Measurements from ENCODE around the gene DHRS2.
"Not testable (repeated sequence)": the region's sequence is repeated elsewhere in the genome, so short reads cannot be mapped to it uniquely, and the experiment has no call there.

Gene DHRS2

DNA sequence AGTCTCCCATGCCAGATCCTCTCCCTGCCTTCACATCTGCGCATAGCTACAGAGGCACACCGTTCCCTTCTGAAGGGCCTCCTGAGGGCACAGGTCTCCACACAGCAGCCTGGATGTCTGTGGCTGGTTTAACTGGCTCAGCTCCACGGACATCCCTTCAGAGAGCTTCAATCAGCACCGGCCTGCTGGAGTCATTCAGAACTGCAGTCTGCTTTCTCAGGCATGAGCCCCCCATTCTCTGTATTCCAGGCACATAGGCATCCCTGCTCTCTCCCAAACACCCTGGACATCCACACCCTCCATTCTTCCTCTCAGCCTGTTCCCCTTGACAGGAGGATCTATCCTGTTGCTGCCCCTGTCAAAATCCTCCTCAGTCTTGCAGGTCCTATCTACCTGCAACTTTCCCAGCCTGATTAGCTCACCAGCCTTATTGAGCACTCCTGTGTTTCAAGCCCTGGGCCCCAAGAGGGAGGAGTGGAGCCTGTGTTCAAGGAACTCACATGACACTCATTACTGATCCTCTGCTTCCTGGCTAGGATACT is 2.9 kb upstream of the DHRS2 start:
- DNase-seq (ENCODE audit: low read depth), result no peak

DNA sequence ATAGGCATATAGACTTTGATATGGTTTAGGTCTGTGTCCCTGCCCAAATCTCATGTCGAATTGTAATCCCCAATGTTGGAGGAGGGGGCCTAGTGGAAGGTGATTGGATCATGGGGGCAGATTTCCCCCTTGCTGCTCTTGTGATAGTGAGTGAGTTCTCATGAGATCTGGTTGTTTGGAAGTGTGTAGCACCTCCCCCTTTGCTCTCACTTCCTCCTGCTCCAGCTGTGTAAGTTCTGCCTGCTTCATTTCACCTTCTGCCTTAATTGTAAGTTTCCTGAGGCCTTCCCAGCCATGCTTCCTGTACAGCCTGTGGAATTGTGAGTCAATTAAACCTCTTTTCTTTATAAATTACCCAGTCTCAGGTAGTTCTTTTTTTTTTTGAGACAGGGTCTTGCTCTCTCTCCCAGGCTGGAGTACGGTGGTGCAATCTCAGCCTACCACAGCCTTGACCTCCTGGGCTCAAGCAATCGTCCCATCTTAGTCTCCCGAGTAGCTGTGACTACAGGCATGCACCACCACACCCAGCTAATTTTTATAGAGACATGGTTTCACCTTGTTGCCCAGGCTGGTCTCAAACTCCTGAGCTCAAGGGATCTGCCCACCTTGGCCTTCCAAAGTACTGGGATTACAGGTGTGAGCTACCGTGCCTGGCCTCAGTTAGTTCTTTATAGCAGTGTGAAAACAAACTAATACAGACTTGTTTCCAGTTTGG is 1.3 kb upstream of the DHRS2 start:
- DNase-seq (ENCODE audit: low read depth), result not testable (repeated sequence)

DNA sequence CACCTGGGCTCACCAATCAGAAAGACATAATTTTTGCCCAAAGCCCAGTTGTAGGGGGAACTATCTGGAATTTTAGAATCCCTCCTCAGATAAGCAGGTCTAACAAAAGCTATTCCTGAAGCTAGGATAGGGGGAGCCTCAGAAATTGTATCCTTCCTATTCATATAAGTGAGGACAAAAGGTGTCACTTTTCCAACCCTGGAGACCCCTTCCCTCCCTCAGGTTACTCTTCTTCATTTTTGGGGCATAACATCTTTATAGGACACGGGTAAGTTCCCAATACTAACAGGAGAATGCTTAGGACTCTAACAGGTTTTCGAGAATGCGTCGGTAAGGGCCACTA is 1.1 kb downstream of the DHRS2 start:
- DNase-seq (ENCODE audit: low read depth), result not testable (repeated sequence)

DNA sequence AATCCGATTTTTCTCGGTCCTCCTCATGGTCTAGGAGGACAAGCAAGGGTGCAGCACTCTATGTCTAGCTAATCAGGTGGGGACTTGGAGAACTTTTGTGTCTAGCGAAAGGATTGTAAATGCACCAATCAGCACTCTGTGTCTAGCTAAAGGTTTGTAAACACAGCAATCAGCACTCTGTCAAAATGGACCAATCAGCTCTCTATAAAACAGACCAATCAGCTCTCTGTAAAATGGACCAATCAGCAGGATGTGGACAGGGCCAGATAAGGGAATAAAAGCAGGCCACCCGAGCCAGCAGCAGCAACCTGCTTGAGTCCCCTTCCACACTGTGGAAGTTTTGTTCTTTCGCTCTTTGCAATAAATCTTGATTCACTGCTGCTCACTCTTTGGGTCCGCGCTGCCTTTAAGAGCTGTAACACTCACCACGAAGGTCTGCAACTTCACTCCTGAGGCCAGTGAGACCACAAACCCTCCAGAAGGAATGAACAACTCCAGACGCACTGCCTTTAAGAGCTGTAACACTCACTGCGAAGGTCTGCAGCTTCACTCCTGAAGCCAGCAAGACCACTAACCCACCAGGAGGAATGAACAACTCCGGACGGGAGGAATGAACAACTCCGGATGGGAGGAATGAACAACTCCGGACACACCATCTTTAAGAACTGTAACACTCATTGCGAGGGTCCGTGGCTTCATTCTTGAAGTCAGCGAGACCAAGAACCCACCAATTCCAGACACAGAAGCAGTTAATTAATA is 1.7 kb downstream of the DHRS2 start:
- DNase-seq (ENCODE audit: low read depth), result not testable (repeated sequence)

DNA sequence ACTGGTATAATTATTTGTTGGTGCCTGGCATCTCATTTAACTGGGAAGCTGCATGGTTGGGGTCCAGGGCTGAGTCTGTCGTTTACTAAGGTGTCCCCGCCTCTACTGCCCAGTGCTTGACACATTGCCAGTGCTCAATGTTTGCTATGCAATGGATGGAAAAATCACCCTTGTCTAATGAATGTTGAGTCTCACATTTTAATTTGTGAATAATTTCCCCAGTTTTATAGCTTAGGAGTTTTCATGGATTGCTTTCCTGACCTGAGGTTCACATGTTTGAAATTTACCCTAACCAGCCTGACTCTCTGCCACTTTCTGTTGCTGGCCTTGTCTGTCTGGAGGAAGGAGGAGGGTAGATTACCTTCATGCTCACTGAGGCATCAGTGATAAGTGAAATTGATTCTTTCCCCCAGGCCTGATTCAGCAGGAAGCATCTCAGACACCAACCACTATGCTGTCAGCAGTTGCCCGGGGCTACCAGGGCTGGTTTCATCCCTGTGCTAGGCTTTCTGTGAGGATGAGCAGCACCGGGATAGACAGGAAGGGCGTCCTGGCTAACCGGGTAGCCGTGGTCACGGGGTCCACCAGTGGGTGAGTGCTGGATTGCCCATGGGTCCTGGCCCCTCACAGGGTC is 2.4 kb downstream of the DHRS2 start:
- no peak for DNase-seq (ENCODE audit: low read depth)

DNA sequence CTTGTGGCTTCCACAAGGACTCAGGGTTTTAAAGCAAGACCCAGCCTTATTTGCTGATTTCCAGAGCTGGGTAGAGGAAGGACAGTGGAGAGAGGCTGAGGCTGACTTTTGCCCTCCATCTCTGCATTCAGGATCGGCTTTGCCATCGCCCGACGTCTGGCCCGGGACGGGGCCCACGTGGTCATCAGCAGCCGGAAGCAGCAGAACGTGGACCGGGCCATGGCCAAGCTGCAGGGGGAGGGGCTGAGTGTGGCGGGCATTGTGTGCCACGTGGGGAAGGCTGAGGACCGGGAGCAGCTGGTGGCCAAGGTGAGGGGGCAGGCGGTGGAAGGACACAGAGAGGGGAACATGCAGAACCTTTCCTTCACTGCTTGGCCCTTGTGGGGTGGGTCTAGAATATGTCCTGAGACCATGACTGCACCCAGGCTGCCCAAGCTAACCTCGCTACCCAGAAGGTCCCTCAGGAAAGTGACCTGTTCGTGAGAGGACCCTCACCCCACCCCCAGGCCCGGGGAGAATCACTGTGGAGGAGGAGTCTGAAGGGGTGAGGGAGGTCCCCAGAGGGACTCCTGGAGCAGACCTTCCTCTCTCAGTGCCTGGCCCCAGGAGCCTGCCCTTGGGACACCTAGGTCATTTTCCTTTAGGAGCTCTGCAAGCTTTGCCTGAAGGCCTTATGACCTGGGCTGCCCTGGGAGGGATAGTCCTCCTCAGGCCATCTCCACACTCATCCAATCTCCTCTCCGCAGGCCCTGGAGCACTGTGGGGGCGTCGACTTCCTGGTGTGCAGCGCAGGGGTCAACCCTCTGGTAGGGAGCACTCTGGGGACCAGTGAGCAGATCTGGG is 3.1 kb downstream of the DHRS2 start:
- DNase-seq (ENCODE audit: low read depth), result no peak

DNA sequence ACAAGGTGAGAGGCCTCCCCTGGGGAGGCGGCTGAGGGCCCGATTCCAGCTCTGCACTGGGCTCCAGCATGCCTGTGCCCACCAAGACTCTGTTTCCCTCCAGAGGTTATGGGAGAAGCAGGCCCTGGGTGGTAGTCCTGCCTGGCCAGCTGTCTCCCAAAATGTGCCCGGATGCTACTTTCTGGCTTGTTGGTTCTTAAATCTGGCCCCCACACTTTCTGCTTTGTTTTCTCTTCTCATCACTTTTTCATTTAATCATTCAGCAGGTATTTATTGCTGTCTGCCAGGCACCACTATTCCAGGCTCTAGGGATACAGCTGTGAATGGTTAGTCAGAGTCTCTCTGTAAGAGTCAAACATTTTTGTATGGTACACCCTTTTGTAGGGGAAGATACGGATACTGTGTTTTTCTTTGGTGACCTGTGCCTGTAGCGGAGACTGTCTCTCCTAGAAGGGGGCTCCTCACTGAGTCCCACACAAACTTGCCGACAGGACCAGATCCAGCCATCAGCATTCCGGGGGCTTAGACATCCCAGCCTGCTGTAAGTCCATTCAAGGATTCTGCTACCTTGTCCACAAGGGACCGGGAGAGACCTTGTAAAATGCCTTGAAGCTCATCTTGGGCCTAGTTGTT is 3.8 kb downstream of the DHRS2 start:
- DNase-seq (ENCODE audit: low read depth), result no peak

DNA sequence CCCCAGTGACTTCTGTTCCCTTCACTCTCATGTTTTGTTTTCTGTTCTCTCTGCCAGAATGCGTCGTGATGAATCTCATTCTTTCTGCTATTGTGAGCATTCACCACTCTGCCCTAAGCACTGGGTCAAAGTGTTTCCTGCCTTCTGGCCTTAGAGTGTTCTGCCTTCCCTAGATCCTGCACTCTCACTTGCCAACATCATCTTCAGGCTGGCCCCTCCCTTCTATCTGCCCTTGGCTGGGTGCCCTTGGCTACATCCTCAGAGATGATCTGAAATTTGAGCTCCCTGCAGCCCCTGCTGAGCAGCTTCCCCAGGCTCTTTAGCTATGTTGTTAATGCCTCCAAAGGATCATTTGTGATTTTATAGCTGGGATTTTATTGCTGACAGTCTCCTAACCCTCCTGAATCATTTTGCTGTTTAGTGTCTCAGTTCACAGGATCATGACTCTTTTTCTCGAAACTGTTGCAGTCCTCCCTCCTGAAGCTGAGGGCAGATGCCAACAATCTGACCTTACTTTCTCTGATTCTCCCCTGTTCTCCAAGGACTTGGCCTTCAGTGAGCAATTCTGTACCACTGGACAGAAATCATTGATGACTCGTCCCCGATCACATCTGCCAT is 4.5 kb downstream of the DHRS2 start:
- DNase-seq (ENCODE audit: low read depth), result peak; percentile 86

DNA sequence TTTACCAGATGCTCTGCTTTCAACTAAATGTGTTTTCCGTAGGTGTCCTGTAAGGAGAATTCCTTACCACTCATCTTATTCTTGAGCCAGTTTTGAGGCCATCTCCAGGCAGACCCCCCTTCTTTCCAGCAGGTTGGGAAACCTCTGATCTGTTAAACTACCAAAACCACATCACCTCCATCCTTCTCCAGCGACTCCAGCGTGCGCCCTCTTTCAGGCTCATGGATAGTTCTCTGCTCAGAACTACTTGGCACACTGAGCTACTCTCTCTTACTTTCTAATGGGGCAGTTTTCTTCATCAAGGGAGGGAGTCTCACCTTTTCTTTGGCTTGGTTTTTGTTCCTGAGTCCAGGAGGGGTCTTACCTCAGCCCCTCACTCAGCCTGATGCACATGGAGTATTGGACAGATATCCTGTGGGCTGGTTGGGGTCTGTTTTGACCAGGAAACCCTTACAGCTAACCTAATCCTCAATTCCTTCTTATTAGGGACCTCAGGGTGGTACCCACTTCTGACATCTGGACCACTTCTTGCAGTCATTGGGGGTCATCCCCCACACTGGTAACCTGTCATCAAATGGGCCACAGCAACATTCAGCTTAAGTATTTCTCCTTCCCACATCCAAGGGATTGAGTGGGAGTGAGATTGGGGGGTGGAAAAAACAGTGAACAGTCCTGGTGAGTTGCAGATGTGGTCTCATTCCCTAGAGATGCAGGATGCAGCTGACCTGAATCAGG is 5.2 kb downstream of the DHRS2 start:
- no peak for DNase-seq (ENCODE audit: low read depth)

DNA sequence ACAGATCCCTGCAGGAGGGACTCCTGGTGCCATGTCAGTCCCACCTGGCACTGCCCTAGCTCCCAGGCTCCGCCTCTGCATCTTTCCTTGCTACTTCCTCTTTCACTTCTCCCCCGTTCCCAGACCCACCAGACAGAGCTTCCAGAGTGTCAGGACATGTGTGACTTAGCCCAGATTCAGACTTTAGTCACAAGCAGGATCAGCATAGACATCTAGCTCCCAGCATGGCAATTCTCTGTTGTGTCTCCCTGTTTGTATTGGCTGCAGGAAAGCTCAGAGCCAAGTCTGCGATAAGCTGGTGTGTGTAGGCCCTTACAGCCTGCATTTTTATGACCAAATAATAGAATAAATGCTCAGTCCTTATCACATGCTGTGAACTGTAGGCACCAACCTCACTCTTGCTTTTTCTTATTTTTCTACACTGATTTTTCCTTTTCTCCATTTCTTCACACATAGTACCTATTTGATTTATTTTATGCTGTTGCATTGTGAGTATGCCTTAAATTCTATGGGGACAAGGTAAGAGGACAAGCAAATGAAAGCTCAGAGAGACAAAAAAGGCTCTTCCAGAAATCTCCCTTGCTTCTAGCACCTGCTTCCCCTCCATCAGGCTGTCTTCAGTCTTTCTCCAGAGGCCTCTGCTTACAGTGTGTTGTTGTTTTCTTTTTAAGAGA is 5.9 kb downstream of the DHRS2 start:
- DNase-seq (ENCODE audit: low read depth), result no peak

DNA sequence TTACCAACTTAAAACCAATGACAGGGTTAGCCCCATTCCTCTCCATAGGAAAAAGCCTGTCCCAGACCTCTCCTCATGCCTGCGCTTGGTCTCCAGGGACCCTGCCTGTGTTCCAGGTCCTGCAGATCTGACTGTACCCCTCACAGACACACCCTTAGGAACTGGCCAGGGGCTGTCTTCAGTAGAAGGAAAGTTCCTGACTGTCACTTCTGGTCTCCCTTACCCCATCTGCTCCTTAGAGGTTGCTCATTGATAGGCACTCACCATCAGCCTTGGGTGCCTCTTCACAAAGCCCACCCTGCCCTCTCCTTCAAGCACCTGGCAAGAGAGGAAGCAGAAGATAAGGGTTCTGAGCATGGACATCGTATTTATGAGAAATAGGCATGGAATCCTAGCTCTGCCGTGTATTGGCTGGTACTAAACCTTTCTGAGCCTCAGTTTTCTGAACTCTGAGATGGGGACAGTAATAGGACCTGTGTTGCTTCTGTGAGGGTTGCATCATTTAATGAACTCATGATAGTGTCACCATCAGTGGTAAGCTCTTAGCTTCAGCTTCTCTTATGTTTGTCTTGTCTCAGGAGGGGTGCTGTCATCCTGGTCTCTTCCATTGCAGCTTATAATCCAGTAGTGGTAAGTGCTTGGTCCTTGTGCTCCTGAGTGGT is 7.5 kb downstream of the DHRS2 start:
- DNase-seq (ENCODE audit: low read depth), result no peak

DNA sequence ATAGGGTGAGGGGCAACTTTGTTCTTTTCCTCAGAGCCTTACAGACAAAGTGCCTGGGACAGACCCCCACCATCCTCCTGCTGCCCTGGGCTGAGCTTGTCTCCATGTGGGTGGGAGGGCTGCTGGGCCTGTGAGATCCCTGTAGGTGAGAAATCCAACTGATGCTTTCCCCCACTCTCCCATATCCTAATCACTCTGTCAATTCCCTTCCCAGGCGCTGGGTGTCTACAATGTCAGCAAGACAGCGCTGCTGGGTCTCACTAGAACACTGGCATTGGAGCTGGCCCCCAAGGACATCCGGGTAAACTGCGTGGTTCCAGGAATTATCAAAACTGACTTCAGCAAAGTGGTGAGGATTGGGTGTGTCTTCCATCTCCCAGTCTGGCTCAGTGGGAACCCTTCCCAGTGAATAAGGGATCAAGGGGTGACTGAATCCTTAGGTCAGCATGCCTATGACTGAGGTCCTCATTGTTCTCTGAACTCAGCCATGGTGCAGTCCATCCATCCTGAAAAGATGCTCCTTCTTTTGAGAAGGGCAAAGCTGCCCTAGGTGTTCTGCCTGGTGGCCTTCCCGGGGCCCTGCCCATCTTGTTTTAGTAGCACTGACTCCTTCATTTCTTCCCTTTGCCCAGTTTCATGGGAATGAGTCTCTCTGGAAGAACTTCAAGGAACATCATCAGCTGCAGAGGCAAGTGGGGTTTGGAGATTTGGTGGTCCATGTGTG is 8.2 kb downstream of the DHRS2 start:
- no peak for DNase-seq (ENCODE audit: low read depth)

DNA sequence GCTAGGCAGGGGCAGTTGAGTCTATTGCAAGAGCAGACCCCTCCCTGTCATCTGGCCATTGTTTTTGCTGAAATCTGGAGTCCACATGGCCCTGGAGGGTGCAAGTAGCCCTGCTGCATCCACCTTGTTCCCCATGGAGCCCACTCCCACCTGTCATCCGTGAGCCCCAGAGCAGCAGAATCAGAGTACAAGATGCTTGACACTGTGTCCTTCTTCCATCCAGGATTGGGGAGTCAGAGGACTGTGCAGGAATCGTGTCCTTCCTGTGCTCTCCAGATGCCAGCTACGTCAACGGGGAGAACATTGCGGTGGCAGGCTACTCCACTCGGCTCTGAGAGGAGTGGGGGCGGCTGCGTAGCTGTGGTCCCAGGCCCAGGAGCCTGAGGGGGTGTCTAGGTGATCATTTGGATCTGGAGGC is 8.8 kb downstream of the DHRS2 start:
- no peak for DNase-seq (ENCODE audit: low read depth)

DNA sequence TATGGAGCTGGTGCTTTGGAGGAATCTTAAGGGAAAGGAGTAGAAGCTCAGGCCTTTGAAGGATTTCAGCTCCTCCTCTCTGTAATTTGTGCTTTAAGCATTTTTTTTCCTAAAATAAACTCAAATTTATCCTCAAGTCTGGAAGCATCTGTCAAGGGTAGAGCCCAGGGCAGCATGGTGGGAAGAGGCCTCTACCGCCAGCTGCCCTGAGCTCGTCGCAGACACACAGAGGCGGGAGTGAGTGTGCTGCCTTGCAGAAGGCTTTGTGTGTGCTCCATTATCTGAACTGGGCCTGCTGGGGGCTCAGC is 9.3 kb downstream of the DHRS2 start:
- DNase-seq (ENCODE audit: low read depth), result no peak

DNA sequence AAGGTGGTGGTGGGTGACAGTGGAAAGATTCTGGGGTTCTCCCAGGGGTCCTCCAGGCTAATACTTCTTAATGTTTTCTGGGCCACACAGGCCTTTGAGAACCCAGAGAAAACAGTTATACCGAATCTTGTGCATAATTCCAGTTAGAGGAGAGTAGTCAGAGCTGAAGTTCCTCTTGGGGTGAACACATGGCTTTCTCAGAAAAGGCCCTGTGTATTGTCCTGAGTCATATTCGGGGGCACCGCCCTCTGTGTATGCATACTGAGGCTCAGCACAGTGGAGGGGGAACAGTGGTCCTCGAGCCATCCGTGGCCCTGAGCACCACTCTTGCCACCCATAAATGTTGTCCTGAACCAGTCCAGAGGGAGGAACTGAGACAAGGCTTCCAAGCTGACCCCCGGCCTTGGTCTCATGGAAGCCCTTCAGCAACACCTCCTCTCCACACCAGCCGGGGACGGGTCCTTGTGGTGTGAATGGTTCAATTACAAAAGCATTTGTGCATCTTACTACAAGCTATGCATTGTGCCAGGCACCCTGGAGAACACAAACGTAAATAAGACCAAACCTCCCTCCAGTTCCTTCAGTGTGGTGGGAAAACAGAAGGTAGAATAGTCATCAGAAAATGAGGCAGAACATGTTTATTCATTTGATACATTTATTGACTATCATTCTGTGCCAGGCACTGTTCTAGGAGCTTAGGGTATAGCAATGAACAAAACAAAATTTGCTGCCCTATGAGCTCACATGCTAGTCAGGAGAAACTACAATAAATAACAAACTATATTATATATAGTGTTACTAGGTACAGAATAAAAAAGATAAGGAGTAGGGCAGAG is 9.9 kb downstream of the DHRS2 start:
- no peak for DNase-seq (ENCODE audit: low read depth)

DNA sequence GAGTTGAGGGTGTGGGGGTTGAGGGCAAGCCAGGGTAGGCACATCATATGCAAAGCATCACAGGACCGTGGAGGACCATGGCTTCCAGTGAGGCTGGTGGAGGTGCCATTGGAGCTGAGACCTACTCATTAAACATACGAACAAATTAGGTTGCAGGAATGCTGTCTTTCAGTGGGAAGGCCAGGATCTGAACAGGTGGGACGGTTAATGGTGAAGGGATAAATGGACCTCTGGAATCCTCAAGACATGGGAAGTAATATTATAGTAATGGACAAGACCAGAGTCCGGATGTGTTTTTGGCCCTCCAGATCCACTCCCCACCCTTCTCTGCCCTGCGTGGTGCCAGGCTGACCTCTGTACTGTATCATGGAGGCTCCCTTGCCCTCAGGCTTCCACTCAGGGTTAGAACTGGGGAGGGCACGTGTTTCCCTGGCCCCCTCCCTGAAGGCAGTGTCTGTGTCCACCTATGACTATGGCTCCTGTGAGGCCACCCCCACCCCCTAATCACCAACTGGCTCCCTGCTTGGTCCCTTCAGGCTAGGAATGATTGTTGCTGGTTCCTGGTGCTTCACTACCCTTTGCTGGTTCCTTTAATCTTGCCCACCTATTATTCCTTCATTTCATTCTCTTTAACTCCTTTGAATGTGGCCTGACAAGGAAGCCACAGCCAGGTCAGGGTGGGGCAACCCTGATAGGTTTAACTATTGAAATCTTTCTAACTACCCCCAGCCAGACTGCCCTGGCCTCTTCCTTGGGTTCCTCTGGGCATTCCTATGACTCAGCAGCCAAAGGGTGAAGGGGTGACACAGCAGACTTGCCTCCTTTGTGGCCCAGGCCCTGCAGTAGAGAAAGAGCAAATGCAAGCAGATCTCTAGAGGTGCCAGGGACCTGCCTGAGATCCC is 10.7 kb downstream of the DHRS2 start:
- no peak for DNase-seq (ENCODE audit: low read depth)

DNA sequence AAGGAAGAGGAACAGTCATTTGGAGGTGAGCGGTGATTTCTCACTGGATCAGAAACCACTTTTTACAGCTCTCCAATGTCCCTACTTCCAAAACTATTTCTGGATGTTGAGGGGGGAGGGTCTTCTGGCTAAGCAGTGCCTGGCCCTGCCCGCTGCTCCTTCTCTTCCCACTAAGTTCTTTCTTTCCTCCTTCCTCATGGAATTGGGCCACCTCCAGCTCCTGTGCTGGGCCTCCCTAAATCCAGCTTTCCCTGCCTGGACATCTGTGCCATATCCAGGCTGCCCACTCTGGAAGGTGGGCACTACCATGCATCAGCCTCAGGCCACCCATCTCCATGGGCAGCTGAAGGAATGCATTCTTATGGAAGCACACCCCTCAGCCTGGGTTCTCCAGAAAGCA is 11.5 kb downstream of the DHRS2 start:
- no peak for DNase-seq (ENCODE audit: low read depth)

Data from fibroblast of gingiva (primary cell).